ENCODE data around the gene PPP2R2C.

The PPP2R2C gene

DNA sequence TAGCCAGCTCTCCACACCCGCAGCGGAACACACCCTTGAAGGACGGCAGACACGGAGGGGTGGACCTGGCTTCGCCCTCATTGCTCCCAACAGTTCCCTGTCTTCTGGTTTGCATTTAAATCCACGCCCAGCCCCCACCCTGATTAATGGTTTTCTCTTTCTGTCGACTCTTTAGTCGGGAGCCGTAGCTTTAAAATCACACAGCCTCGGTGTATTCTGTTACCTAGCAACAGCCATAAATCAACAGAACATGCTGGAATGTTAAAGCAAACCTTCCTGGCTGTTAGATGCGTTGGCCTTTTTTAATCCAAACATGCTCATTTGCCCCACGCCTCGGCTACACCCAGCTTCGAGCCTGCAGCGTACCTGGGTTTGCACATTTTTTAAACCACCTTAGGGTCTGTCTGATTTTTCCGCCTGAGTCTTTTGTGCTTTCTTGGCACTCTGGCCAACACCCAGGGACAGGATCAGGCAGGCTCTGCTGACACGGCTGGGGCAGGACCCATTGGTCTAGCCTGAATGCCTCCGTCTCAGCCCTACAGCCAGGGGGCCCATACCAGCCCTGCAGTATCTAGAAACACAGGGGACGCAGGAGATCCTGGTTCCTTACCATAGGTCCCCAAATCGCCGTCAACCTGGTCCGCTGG lies 21.4 kb upstream of the PPP2R2C start:
- no peak for FAIRE-seq

DNA sequence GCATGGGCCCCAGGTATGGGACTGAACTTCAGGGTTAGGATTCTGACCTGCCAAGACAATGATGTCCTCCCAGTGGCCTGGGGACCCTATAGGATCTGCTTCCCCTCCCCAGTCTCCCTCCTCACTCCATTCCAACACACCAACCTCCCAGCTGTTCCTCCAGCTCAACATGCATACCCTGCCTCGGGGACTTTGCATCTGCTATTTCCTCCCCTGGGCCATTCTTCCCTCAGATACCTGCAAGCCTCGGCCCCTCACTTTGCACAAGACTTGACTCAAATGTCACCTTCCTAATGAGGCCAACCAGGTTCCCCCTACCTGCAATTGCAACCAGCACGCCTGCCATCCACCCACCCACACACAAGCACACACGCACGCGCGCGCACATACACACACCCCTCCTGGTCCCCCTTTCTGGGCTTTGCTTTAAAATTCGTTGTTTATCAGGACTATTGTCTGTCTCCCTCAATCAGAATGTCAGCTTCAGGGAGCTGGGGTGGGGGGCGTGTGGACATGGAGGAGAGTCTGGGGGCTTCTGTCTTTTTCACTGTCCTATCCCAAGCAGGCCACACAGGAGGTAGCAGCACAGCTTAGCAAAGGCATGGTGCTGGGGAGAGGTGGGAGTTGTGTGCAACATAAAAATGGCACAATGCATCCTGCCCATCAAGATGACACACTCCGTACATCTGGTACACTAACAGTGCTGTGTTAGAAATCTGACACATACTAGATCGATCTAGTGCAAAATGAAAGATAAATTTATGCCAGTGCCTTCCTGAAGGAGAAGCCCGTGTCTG lies 20.6 kb upstream of the PPP2R2C start:
- FAIRE-seq, result no peak

DNA sequence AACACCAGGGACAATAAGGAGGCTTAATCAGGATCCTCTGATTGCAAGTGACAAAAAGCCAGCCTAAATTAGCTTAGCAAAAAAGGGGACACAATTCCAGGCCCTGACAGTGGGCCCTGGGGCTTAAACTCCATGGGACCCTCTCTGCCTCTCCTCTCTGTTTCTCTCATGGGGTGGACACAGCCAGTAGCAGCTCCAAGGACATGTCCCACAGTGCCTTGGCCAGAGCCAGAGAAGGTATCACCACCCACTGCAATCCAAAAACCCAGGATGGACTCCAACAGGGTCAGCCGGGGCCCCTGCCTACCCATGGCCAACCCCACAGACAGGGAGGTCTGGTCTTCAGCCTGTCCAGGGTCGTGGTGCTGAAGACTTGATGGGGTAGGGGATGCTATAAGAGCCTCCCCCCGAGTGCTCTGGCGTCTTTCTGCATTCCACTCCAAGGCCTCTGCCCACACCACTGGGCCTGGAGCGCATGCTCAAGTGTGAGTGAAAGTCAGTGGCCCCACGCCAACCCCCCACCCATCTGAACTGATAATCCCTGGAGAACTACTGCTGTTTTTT lies 19.7 kb upstream of the PPP2R2C start:
- no peak for FAIRE-seq

GRCh38 chr4:6491235-6491634 lies 18.8 kb upstream of the PPP2R2C start:
- FAIRE-seq, result no peak

DNA sequence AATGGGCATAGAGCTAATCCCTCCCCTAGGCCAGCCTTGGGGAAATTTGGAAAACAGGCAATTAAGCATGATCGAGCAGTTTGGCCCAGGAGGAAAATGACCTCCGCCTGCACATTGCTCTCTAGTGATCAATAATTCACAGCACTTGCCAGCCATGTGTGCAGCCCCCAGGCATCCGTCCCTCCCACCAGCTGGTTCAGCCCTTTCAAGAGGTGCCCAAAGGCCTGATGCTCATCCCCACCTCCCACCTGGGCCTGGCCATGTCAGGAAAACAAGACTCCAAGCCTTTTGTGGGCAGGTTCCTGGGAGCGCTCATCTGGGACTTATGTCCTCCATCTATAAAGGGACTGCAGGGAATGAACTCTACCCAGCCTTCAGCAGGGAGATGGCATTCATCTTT lies 17.5 kb upstream of the PPP2R2C start:
- no peak for FAIRE-seq

GRCh38 chr4:6487466-6487865 lies 15.1 kb upstream of the PPP2R2C start:
- no peak for FAIRE-seq

DNA sequence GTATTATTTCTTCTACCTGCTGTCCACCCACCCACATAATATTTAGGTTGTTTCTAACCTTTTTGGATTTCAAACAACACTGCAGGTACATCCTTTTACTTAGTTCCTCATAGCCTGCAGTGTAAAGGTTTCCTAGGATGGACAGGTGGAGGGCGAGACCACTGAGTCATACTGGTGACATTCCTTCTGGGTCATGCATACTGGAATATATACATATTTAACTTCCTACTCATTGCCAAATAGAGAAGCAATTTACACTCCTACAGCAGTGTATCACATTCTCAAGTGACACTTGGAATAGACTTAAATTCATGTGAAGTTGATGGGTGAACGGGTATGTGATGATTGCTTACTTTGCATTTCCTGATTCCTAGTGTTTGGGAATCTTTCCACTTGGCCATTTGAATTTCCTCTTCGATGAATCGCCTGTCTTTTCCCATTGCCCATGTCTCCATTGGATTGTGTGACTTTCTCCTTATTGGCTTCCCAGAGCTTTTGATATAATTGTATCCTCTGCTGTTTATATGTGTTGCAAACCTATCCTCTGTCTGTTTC lies 8.2 kb upstream of the PPP2R2C start:
- FAIRE-seq, result no peak

- FAIRE-seq, result no peak
These were observed 6.3 kb upstream of the PPP2R2C start for GRCh38 chr4:6478546-6479220.

DNA sequence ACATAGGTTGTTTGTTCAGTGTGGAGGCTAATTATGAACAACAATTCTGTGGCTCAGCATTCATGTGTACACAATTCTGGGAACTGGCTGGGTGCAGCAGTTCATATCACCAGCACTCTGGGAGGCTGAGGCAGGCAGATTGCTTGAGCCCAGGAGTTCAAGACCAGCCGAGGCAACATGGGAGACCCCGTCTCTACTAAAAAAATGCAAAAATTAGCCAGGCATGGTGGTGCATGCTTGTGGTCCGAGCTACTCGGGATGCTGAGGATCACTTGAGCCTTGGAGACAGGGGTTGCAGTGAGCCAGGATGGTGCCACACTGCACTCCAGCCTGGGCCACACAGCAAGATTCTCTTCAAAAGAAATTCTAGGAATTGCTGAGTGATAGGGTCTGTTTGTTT lies 4.5 kb upstream of the PPP2R2C start:
- no peak for FAIRE-seq

- FAIRE-seq, result no peak
These were observed 3.1 kb upstream of the PPP2R2C start for GRCh38 chr4:6475492-6476020.

- FAIRE-seq, result no peak
These were observed 2.5 kb upstream of the PPP2R2C start for GRCh38 chr4:6474705-6475457.

DNA sequence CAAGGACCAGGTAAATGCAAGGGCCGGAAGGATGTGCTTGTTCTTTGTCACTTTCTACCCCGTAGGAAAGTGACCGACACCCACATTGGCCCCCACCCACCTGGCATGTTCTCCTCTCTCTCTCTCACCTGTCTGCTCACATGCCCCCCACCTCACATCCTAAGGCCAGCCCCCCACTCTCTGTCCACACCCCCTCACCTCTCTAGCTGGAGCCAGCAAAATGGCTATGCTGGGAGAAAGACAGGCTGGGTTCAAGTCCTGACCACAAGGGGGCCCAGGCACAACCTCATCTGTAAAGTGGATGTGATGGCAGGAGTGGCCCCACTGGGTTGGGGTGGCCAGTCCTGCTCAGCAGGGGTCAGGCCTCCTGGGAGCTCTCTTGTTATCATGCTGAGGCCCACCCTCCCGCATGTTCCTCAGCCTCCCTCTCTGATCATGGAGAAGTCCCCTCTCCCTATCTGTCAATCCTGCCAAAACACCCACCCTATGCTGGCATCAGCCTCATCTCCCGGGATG lies 1.7 kb upstream of the PPP2R2C start:
- no peak for FAIRE-seq

- FAIRE-seq, result no peak
These were observed 1.0 kb upstream of the PPP2R2C start for GRCh38 chr4:6473264-6474052.

DNA sequence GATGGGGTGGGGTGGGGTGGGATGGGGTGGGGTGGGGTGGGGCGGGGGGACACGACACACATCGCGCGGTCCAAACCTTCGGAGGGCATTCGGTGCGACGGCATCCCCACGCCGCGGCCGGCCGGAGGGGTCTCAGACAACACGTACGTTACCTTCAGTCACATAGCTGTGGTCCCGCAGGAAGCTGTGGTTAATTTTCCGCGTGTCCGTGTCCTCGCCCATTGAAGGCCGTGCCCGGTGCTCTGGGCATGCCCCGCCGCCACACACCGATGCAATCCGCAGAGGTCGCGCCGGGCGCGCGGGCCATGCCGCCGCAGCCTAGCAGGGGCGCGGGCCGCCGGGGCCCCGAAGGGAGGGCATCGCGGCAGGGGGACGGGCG lies 417 bp downstream of the PPP2R2C start:
- FAIRE-seq, result no peak

- FAIRE-seq, result no peak
These were observed 957 bp downstream of the PPP2R2C start for GRCh38 chr4:6471307-6472007.

GRCh38 chr4:6470502-6471306 lies 1.7 kb downstream of the PPP2R2C start:
- FAIRE-seq, result no peak

GRCh38 chr4:6469898-6470501 lies 2.4 kb downstream of the PPP2R2C start:
- FAIRE-seq, result no peak

DNA sequence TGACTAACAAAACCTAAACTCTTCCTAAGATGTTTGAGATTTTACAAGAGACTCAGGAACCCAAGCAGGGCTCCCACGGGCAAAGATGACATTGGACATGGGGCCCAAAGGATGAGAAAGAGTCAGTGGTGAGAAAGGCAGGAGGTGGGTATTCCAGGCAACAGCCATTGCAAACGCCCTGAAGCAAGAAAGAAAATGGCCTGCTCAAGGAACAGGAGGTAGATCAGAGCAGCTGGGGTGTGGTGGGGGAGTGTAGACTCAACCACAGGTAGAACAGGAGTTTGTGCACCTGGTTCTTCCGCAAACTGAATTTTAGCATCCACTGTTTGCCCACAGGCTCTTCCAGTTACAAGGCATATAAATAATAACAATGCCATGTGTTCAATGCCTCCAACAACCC lies 3.3 kb downstream of the PPP2R2C start:
- no peak for FAIRE-seq

GRCh38 chr4:6468376-6468775 lies 4.0 kb downstream of the PPP2R2C start:
- no peak for FAIRE-seq

All from TTC549 (cell line).